Measurements from ENCODE around the gene CDK5RAP2.

The CDK5RAP2 gene

GRCh38 chr9:120474591-120475243, 105.2 kb downstream of the CDK5RAP2 start:
- Histone ChIP-seq H4K20me1 (ENCODE audit: insufficient read depth, low read length) (no peaks in the 10 kb centered on the region; the same call in 1 of the 2 replicates), H3K79me2 (ENCODE audit: low read length) (no peaks in the 10 kb centered on the region), H3K4me3 (ENCODE audit: low read length) (no peak overlapping the region), H3K4me2 (ENCODE audit: low read length) (no peak overlapping the region), H2AFZ (ENCODE audit: low read depth, low read length) (no peak overlapping the region), H3K27ac (ENCODE audit: low read length) (no peak overlapping the region; the same call in 1 of the 2 replicates), H3K4me1 (ENCODE audit: low read length) (peaks cover 9% of the 10 kb centered on the region), H3K9me3 (ENCODE audit: insufficient read depth, low read length) (no peaks in the 10 kb centered on the region), H3K27me3 (ENCODE audit: low read depth, low read length) (no peaks in the 10 kb centered on the region), H3K9ac (ENCODE audit: low read length) (no peak overlapping the region), H3K36me3 (replicated peaks; ENCODE audit: low read depth, low read length) (peaks cover 35% of the 10 kb centered on the region)
- no peak for TF ChIP-seq EZH2phosphoT487 (IDR thresholded peaks at IDR 0.05; ENCODE audit: low read depth)

- Histone ChIP-seq H3K4me1 (ENCODE audit: low read length) (peaks cover 9% of the 10 kb centered on the region), H3K79me2 (ENCODE audit: low read length) (no peaks in the 10 kb centered on the region), H3K36me3 (replicated peaks; ENCODE audit: low read depth, low read length) (peaks cover 35% of the 10 kb centered on the region), H3K9ac (ENCODE audit: low read length) (no peak overlapping the region), H3K27me3 (ENCODE audit: low read depth, low read length) (no peaks in the 10 kb centered on the region), H3K27ac (ENCODE audit: low read length) (no peak overlapping the region), H3K4me3 (ENCODE audit: low read length) (no peak overlapping the region), H3K4me2 (ENCODE audit: low read length) (no peak overlapping the region), H2AFZ (ENCODE audit: low read depth, low read length) (no peak overlapping the region), H4K20me1 (ENCODE audit: insufficient read depth, low read length) (no peaks in the 10 kb centered on the region; the same call in 1 of the 2 replicates), H3K9me3 (ENCODE audit: insufficient read depth, low read length) (no peaks in the 10 kb centered on the region)
- TF ChIP-seq, protein P1, sequence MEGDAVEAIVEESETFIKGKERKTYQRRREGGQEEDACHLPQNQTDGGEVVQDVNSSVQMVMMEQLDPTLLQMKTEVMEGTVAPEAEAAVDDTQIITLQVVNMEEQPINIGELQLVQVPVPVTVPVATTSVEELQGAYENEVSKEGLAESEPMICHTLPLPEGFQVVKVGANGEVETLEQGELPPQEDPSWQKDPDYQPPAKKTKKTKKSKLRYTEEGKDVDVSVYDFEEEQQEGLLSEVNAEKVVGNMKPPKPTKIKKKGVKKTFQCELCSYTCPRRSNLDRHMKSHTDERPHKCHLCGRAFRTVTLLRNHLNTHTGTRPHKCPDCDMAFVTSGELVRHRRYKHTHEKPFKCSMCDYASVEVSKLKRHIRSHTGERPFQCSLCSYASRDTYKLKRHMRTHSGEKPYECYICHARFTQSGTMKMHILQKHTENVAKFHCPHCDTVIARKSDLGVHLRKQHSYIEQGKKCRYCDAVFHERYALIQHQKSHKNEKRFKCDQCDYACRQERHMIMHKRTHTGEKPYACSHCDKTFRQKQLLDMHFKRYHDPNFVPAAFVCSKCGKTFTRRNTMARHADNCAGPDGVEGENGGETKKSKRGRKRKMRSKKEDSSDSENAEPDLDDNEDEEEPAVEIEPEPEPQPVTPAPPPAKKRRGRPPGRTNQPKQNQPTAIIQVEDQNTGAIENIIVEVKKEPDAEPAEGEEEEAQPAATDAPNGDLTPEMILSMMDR (IDR thresholded peaks at IDR 0.05; ENCODE audit: low read depth, low read length): no peak
- no peak for TF ChIP-seq EZH2phosphoT487 (IDR thresholded peaks at IDR 0.05; ENCODE audit: low read depth)
These were observed 106.4 kb downstream of the CDK5RAP2 start for GRCh38 chr9:120473608-120474007.

- no peak for TF ChIP-seq EZH2phosphoT487 (IDR thresholded peaks at IDR 0.05; ENCODE audit: low read depth)
- TF ChIP-seq, protein P1 (IDR thresholded peaks at IDR 0.05; ENCODE audit: low read depth, low read length): no peak
- H3K4me1 ChIP-seq (ENCODE audit: low read length): no peaks in the 10 kb centered on the region
- no peak overlapping the region for H3K4me3 ChIP-seq (ENCODE audit: low read length)
- no peak overlapping the region for H3K27ac ChIP-seq (ENCODE audit: low read length)
- no peaks in the 10 kb centered on the region for H3K79me2 ChIP-seq (ENCODE audit: low read length)
- no peak overlapping the region for H3K9ac ChIP-seq (ENCODE audit: low read length)
- no peak overlapping the region for H2AFZ ChIP-seq (ENCODE audit: low read depth, low read length)
- no peak overlapping the region for H3K4me2 ChIP-seq (ENCODE audit: low read length)
- no peaks in the 10 kb centered on the region for H3K27me3 ChIP-seq (ENCODE audit: low read depth, low read length)
- no peaks in the 10 kb centered on the region for H3K9me3 ChIP-seq (ENCODE audit: insufficient read depth, low read length)
- H4K20me1 ChIP-seq (ENCODE audit: insufficient read depth, low read length): no peaks in the 10 kb centered on the region
- H3K36me3 ChIP-seq (replicated peaks; ENCODE audit: low read depth, low read length): peaks cover 34% of the 10 kb centered on the region
These were observed 114.1 kb downstream of the CDK5RAP2 start for GRCh38 chr9:120465685-120466407.

DNA sequence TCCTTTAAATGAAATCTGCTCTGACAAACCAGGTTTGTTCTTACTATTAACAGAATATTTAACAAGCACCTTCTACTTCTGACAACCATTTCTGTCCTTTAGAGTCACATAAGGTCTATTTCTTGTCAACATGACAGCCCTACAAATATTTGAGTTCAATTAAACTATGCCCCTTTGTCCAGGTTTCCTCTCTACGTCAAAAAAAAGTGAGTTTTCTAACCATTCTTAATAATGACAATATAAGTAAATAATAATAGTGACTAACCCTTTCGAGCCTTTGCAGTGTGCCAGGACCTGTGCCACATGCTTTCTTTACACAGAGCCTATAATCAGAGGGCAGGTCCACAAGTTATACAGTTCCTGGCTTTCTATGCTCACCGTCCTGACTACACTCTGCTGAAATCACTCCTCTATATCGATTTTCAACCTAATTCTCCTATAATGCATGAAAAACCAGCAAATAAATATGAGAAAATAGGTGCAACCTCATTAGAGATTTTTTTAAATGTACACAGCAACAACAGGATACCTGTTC, 115.0 kb downstream of the CDK5RAP2 start:
- H3K4me1 ChIP-seq (ENCODE audit: low read length): no peaks in the 10 kb centered on the region
- no peak overlapping the region for H3K4me3 ChIP-seq (ENCODE audit: low read length)
- H3K27me3 ChIP-seq (ENCODE audit: low read depth, low read length): no peaks in the 10 kb centered on the region
- TF ChIP-seq, protein P1 (IDR thresholded peaks at IDR 0.05; ENCODE audit: low read depth, low read length): no peak
- no peak for TF ChIP-seq EZH2phosphoT487 (IDR thresholded peaks at IDR 0.05; ENCODE audit: low read depth)
- no peak overlapping the region for H3K27ac ChIP-seq (ENCODE audit: low read length)
- no peaks in the 10 kb centered on the region for H3K9me3 ChIP-seq (ENCODE audit: insufficient read depth, low read length)
- H3K36me3 ChIP-seq (replicated peaks; ENCODE audit: low read depth, low read length): peaks cover 27% of the 10 kb centered on the region
- no peak overlapping the region for H3K4me2 ChIP-seq (ENCODE audit: low read length)
- no peak overlapping the region for H3K9ac ChIP-seq (ENCODE audit: low read length)
- no peaks in the 10 kb centered on the region for H4K20me1 ChIP-seq (ENCODE audit: insufficient read depth, low read length)
- no peak overlapping the region for H2AFZ ChIP-seq (ENCODE audit: low read depth, low read length)
- H3K79me2 ChIP-seq (ENCODE audit: low read length): no peaks in the 10 kb centered on the region
